MM.1S (cell line): Measurements from ENCODE around the gene PPME1.

Source experiments
- DNase-seq: peaks from one replicate; pipeline ENCODE4 v3.0.0-alpha.2; 2015
- H2AFZ ChIP-seq: fragments of 300-600 bp; sonication (generic); 2 replicates; pipeline ENCODE4 v1.6.0; 2016; ENCODE audit warnings: antibody characterized with exemption, low read length
- H3F3A ChIP-seq: fragments of 300-600 bp; sonication (generic); 2 replicates; pipeline ENCODE4 v1.6.1; 2016; ENCODE audit warnings: mild to moderate bottlenecking, antibody characterized with exemption, low read length, moderate library complexity, mixed read lengths; ENCODE audit not compliant: insufficient read depth
- H3K27ac ChIP-seq: fragments of 300-600 bp; sonication (generic); 2 replicates; pipeline ENCODE4 v1.5.1; 2016; ENCODE audit warnings: mild to moderate bottlenecking, low read length
- H3K27me3 ChIP-seq: fragments of 300-600 bp; sonication (generic); replicated peaks from 2 replicates; pipeline ENCODE4 v1.6.0; 2016; ENCODE audit warnings: low read length; ENCODE audit not compliant: insufficient read depth
- H3K36me3 ChIP-seq: fragments of 300-600 bp; sonication (generic); replicated peaks from 2 replicates; pipeline ENCODE4 v1.6.1; 2016; ENCODE audit warnings: mild to moderate bottlenecking, low read length, mixed read lengths; ENCODE audit not compliant: insufficient read depth
- H3K4me1 ChIP-seq: fragments of 300-600 bp; sonication (generic); 2 replicates; pipeline ENCODE4 v1.6.1; 2016; ENCODE audit warnings: low read length, mixed read lengths
- H3K4me2 ChIP-seq: fragments of 300-600 bp; sonication (generic); 2 replicates; pipeline ENCODE4 v1.6.0; 2016; ENCODE audit warnings: low read depth, low read length
- H3K4me3 ChIP-seq: fragments of 300-600 bp; sonication (generic); 2 replicates; pipeline ENCODE4 v1.5.1; 2016; ENCODE audit warnings: low read length, mixed read lengths
- H3K79me2 ChIP-seq: fragments of 300-600 bp; sonication (generic); 2 replicates; pipeline ENCODE4 v1.6.1; 2016; ENCODE audit warnings: mixed run types, low read length, mixed read lengths
- H3K9ac ChIP-seq: fragments of 300-600 bp; sonication (generic); 2 replicates; pipeline ENCODE4 v1.6.1; 2016; ENCODE audit warnings: low read length, mixed read lengths
- H3K9me2 ChIP-seq: fragments of 300-600 bp; sonication (generic); replicated peaks from 2 replicates; pipeline ENCODE4 v1.6.1; 2016; ENCODE audit warnings: mild to moderate bottlenecking, low read length, mixed read lengths; ENCODE audit not compliant: insufficient read depth
- H3K9me3 ChIP-seq: fragments of 300-600 bp; sonication (generic); replicated peaks from 2 replicates; pipeline ENCODE4 v1.6.1; 2016; ENCODE audit warnings: mild to moderate bottlenecking, low read length, mixed read lengths; ENCODE audit not compliant: insufficient read depth
- H4K20me1 ChIP-seq: fragments of 300-600 bp; sonication (generic); 2 replicates; pipeline ENCODE4 v1.6.1; 2016; ENCODE audit warnings: mild to moderate bottlenecking, low read length, moderate library complexity, mixed read lengths; ENCODE audit not compliant: insufficient read depth
- CTCF ChIP-seq: fragments of 300-600 bp; sonication (generic); IDR thresholded peaks from 2 replicates; pipeline ENCODE4 v1.5.1; 2016; ENCODE audit warnings: antibody characterized with exemption, low read length, mixed read lengths
- EZH2 ChIP-seq: fragments of 300-600 bp; sonication (generic); optimal IDR thresholded peaks from 2 replicates; pipeline ENCODE3; 2017; ENCODE audit warnings: low read depth, mild to moderate bottlenecking, antibody characterized with exemption, low read length, mixed read lengths
- EZH2phosphoT487 ChIP-seq: fragments of 300-600 bp; sonication (generic); IDR thresholded peaks from 2 replicates; pipeline ENCODE4 v1.6.1; 2018; ENCODE audit warnings: antibody characterized with exemption, low read length

Gene PPME1

GRCh38 chr11:74265256-74265655 is 94.2 kb downstream of the PPME1 start:
- Histone ChIP-seq H3K4me1 (no peaks in the 10 kb centered on the region), H3K4me2 (no peak overlapping the region), H3F3A (no peaks in the 10 kb centered on the region)

GRCh38 chr11:74267014-74267413 is 95.9 kb downstream of the PPME1 start:
- Histone ChIP-seq H3K79me2 (no peaks in the 10 kb centered on the region), H3K9ac (no peak overlapping the region), H4K20me1 (no peaks in the 10 kb centered on the region), H3K9me3 (no peaks in the 10 kb centered on the region), H3K27me3 (no peaks in the 10 kb centered on the region), H3K9me2 (no peaks in the 10 kb centered on the region), H2AFZ (no peak overlapping the region), H3K27ac (no peak overlapping the region), H3K4me3 (no peak overlapping the region), H3F3A (no peaks in the 10 kb centered on the region), H3K4me1 (no peaks in the 10 kb centered on the region), H3K36me3 (no peaks in the 10 kb centered on the region), H3K4me2 (no peak overlapping the region)
- TF ChIP-seq EZH2 (no peak), EZH2phosphoT487 (no peak), CTCF (no peak)
- DNase-seq: no peak

More at GRCh38 chr11:74265256-74265655, 94.2 kb downstream of the PPME1 start:
- Histone ChIP-seq H3K9me3 (no peaks in the 10 kb centered on the region), H3K27ac (no peak overlapping the region), H3K27me3 (no peaks in the 10 kb centered on the region), H4K20me1 (no peaks in the 10 kb centered on the region), H2AFZ (no peak overlapping the region), H3K9me2 (no peaks in the 10 kb centered on the region), H3K79me2 (no peaks in the 10 kb centered on the region), H3K36me3 (no peaks in the 10 kb centered on the region), H3K9ac (no peak overlapping the region), H3K4me3 (no peak overlapping the region)
- TF ChIP-seq CTCF: no peak
- no peak for TF ChIP-seq EZH2
- no peak for TF ChIP-seq EZH2phosphoT487
- no peak for DNase-seq

GRCh38 chr11:74268456-74268855 is 97.4 kb downstream of the PPME1 start:
- no peaks in the 10 kb centered on the region for H3K9me3 ChIP-seq
- H3K36me3 ChIP-seq: no peaks in the 10 kb centered on the region
- no peak overlapping the region for H2AFZ ChIP-seq
- no peaks in the 10 kb centered on the region for H3K9me2 ChIP-seq
- H3K4me2 ChIP-seq: no peak overlapping the region
- H3K79me2 ChIP-seq: no peaks in the 10 kb centered on the region
- DNase-seq: no peak
- no peaks in the 10 kb centered on the region for H3K4me1 ChIP-seq
- H3K9ac ChIP-seq: no peak overlapping the region
- H3K27me3 ChIP-seq: no peaks in the 10 kb centered on the region
- no peaks in the 10 kb centered on the region for H4K20me1 ChIP-seq
- no peaks in the 10 kb centered on the region for H3F3A ChIP-seq
- no peak overlapping the region for H3K27ac ChIP-seq
- TF ChIP-seq CTCF (no peak), EZH2 (no peak), EZH2phosphoT487 (no peak)
- H3K4me3 ChIP-seq: no peak overlapping the region
